ENCODE measurements around the gene FHIT.

The FHIT gene

GRCh38 chr3:60754617-60755016 is 496.6 kb downstream of the FHIT start:
- Histone ChIP-seq H3K27ac (ENCODE audit: low read depth, low read length) (no peak overlapping the region), H3K9ac (ENCODE audit: low read length) (no peak overlapping the region), H3K4me3 (ENCODE audit: low read length) (no peak overlapping the region), H3K27me3 (ENCODE audit: control insufficient read depth, insufficient read depth, low read length) (no peaks in the 10 kb centered on the region), H3K36me3 (ENCODE audit: control insufficient read depth, insufficient read depth, low read length) (no peaks in the 10 kb centered on the region), H3K4me1 (ENCODE audit: control insufficient read depth, insufficient read depth, low read length) (no peaks in the 10 kb centered on the region)

GRCh38 chr3:60752809-60753208 is 498.4 kb downstream of the FHIT start:
- Histone ChIP-seq H3K36me3 (ENCODE audit: control insufficient read depth, insufficient read depth, low read length) (no peaks in the 10 kb centered on the region), H3K27ac (ENCODE audit: low read depth, low read length) (no peak overlapping the region), H3K9ac (ENCODE audit: low read length) (no peak overlapping the region), H3K4me3 (ENCODE audit: low read length) (no peak overlapping the region), H3K27me3 (ENCODE audit: control insufficient read depth, insufficient read depth, low read length) (no peaks in the 10 kb centered on the region), H3K4me1 (ENCODE audit: control insufficient read depth, insufficient read depth, low read length) (no peaks in the 10 kb centered on the region)

- no peaks in the 10 kb centered on the region for H3K36me3 ChIP-seq (ENCODE audit: control insufficient read depth, insufficient read depth, low read length)
- H3K27ac ChIP-seq (ENCODE audit: low read depth, low read length) = no peak overlapping the region
- no peak overlapping the region for H3K4me3 ChIP-seq (ENCODE audit: low read length)
- no peaks in the 10 kb centered on the region for H3K4me1 ChIP-seq (ENCODE audit: control insufficient read depth, insufficient read depth, low read length)
- H3K27me3 ChIP-seq (ENCODE audit: control insufficient read depth, insufficient read depth, low read length) = no peaks in the 10 kb centered on the region
- no peak overlapping the region for H3K9ac ChIP-seq (ENCODE audit: low read length)
Observed at GRCh38 chr3:60746695-60747416, 504.4 kb downstream of the FHIT start.

DNA sequence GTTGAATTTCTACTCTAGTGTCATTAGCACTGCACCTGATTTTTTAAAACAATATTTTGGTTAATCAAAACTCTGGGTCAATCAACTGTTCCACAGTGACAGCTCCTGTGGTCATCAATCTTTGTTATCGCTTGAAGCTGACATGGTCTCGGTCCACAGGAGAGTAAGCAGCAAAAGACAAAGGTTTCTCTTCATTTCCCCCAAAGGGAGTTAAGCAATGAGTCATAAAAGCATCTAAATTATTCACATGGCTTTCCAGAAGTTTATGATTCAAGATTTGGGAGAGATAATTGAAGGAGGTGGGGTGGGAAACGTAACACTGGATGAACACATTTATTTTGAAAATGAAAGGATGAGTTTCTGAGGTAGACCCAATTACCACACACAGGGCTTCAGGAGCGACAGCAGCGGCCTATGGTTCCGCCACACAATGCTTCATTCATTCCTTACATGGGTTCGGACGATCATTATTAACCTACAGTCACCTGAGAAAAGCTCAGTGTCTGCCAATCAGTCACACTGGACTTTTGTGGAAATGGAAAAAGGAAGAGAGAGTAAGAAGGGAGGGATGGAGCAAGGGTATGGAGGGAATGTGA is 505.1 kb downstream of the FHIT start:
- H3K4me1 ChIP-seq (ENCODE audit: control insufficient read depth, insufficient read depth, low read length) = no peaks in the 10 kb centered on the region
- no peaks in the 10 kb centered on the region for H3K27me3 ChIP-seq (ENCODE audit: control insufficient read depth, insufficient read depth, low read length)
- no peak overlapping the region for H3K4me3 ChIP-seq (ENCODE audit: low read length)
- H3K27ac ChIP-seq (ENCODE audit: low read depth, low read length) = no peak overlapping the region
- no peaks in the 10 kb centered on the region for H3K36me3 ChIP-seq (ENCODE audit: control insufficient read depth, insufficient read depth, low read length)
- no peak overlapping the region for H3K9ac ChIP-seq (ENCODE audit: low read length)

DNA sequence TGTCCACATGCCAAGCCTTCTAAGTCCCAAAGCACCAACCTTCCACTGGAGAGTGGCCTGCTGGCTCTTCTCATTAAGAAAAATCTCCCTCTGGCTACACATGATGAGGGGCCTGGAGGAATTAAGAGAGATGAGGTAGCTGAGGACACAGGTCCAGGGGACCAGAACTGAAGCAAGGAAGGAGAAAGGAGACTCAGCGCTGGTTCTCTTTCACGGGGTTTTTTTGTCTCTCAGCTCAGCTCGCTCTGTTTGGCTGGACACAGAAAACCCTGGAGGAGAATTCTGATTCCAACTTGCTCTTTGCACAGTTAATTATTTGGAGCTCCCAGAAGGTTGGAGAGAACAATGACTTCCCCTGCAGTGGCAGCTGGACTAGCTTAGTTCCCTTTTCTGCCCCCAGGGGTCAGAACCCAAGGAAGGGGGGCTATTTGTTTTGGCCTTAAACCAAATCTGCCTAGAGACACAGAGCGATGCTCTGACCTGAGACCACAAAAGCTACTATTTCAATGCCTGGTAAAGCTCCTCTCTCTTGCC is 507.6 kb downstream of the FHIT start:
- no peak overlapping the region for H3K9ac ChIP-seq (ENCODE audit: low read length)

DNA sequence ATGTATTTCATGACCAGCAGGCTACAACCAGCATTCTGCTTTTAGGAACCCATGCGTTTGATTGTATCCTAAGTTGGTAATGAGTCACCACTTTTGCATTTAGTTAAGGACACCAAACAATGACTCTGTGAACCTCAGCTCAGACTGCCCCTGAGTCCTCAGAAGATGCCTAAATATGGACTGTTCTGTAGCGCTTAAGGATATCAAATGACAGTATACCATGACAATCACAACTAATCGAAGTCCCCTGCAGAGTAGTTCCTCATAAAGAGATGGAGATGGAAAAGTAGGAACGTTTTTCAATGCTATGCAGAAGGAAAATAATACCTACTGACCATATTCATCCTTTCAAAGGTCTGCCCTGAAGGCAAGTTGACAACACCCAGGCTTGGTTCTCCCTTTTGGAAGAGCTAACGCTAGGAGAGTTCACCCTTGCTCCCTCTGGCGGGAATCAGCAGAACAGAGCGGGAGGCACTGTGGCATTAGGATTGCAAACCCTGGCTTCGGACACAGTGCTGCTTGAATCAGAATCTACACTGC is 508.6 kb downstream of the FHIT start:
- Histone ChIP-seq H3K27ac (ENCODE audit: low read depth, low read length) (no peak overlapping the region), H3K36me3 (ENCODE audit: control insufficient read depth, insufficient read depth, low read length) (no peaks in the 10 kb centered on the region), H3K4me1 (ENCODE audit: control insufficient read depth, insufficient read depth, low read length) (no peaks in the 10 kb centered on the region), H3K9ac (ENCODE audit: low read length) (no peak overlapping the region), H3K27me3 (ENCODE audit: control insufficient read depth, insufficient read depth, low read length) (no peaks in the 10 kb centered on the region), H3K4me3 (ENCODE audit: low read length) (no peak overlapping the region)

More for the DNA sequence above, 507.6 kb downstream of the FHIT start:
- Histone ChIP-seq H3K4me3 (ENCODE audit: low read length) (no peak overlapping the region), H3K27ac (ENCODE audit: low read depth, low read length) (no peak overlapping the region), H3K36me3 (ENCODE audit: control insufficient read depth, insufficient read depth, low read length) (no peaks in the 10 kb centered on the region), H3K4me1 (ENCODE audit: control insufficient read depth, insufficient read depth, low read length) (no peaks in the 10 kb centered on the region), H3K27me3 (ENCODE audit: control insufficient read depth, insufficient read depth, low read length) (no peaks in the 10 kb centered on the region)

- H3K9ac ChIP-seq (ENCODE audit: low read length) = no peak overlapping the region
Observed at GRCh38 chr3:60737633-60738399, 513.4 kb downstream of the FHIT start.

DNA sequence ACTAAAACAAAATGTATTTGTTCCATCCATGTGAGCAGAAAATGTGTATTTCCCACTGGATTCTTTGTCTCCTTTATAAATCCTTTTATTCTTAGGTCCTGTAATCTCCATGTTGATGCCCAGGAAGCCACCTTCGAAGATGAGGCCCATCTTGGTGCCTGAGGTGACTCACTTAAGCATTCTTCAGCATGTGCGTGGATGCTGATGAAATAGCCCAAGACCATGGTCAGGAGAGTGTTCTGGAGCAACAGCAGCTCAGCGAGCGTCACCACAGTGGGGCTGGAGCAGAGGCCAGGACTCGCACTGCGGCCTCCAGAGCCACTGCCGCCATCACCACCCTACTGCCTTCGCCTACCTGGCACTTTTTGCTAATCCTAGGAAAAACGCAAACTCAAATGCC is 520.9 kb downstream of the FHIT start:
- Histone ChIP-seq H3K27me3 (ENCODE audit: control insufficient read depth, insufficient read depth, low read length) (no peaks in the 10 kb centered on the region), H3K36me3 (ENCODE audit: control insufficient read depth, insufficient read depth, low read length) (no peaks in the 10 kb centered on the region), H3K4me3 (ENCODE audit: low read length) (no peak overlapping the region), H3K4me1 (ENCODE audit: control insufficient read depth, insufficient read depth, low read length) (no peaks in the 10 kb centered on the region), H3K27ac (ENCODE audit: low read depth, low read length) (no peak overlapping the region), H3K9ac (ENCODE audit: low read length) (no peak overlapping the region)

More at GRCh38 chr3:60737633-60738399, 513.4 kb downstream of the FHIT start:
- Histone ChIP-seq H3K27ac (ENCODE audit: low read depth, low read length) (no peak overlapping the region), H3K36me3 (ENCODE audit: control insufficient read depth, insufficient read depth, low read length) (no peaks in the 10 kb centered on the region), H3K27me3 (ENCODE audit: control insufficient read depth, insufficient read depth, low read length) (no peaks in the 10 kb centered on the region), H3K4me1 (ENCODE audit: control insufficient read depth, insufficient read depth, low read length) (no peaks in the 10 kb centered on the region), H3K4me3 (ENCODE audit: low read length) (no peak overlapping the region)

- no peaks in the 10 kb centered on the region for H3K27me3 ChIP-seq (ENCODE audit: control insufficient read depth, insufficient read depth, low read length)
- H3K4me1 ChIP-seq (ENCODE audit: control insufficient read depth, insufficient read depth, low read length) = no peaks in the 10 kb centered on the region
- H3K4me3 ChIP-seq (ENCODE audit: low read length) = no peak overlapping the region
- H3K27ac ChIP-seq (ENCODE audit: low read depth, low read length) = no peak overlapping the region
- no peaks in the 10 kb centered on the region for H3K36me3 ChIP-seq (ENCODE audit: control insufficient read depth, insufficient read depth, low read length)
- H3K9ac ChIP-seq (ENCODE audit: low read length) = no peak overlapping the region
Observed at GRCh38 chr3:60729056-60729455, 522.2 kb downstream of the FHIT start.

GRCh38 chr3:60728006-60728405 is 523.2 kb downstream of the FHIT start:
- H3K27me3 ChIP-seq (ENCODE audit: control insufficient read depth, insufficient read depth, low read length) = no peaks in the 10 kb centered on the region

DNA sequence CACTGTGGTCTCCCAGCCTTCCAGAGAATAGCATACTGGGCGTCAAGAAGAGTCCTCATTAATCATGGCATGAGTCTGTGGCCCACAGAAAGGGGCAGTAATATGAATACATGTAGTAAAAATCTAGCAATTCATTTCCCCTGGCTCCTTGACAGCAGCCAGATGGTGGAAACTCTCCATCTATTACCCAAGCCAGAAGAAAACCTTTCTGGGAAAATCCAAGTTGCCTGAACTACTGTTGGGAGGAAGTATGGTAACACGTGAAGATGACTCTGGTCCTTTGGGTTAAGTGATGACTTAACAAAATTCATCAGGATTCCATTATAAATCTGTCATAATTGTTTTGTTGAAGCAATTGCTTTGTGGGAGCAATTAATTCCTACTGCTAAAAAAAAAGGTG is 530.5 kb downstream of the FHIT start:
- H3K4me3 ChIP-seq (ENCODE audit: low read length) = no peak overlapping the region
- no peak overlapping the region for H3K9ac ChIP-seq (ENCODE audit: low read length)
- H3K27ac ChIP-seq (ENCODE audit: low read depth, low read length) = no peak overlapping the region
- H3K27me3 ChIP-seq (ENCODE audit: control insufficient read depth, insufficient read depth, low read length) = no peaks in the 10 kb centered on the region
- no peaks in the 10 kb centered on the region for H3K4me1 ChIP-seq (ENCODE audit: control insufficient read depth, insufficient read depth, low read length)
- H3K36me3 ChIP-seq (ENCODE audit: control insufficient read depth, insufficient read depth, low read length) = no peaks in the 10 kb centered on the region

More at GRCh38 chr3:60728006-60728405, 523.2 kb downstream of the FHIT start:
- Histone ChIP-seq H3K4me3 (ENCODE audit: low read length) (no peak overlapping the region), H3K4me1 (ENCODE audit: control insufficient read depth, insufficient read depth, low read length) (no peaks in the 10 kb centered on the region), H3K9ac (ENCODE audit: low read length) (no peak overlapping the region), H3K27ac (ENCODE audit: low read depth, low read length) (no peak overlapping the region), H3K36me3 (ENCODE audit: control insufficient read depth, insufficient read depth, low read length) (no peaks in the 10 kb centered on the region)

DNA sequence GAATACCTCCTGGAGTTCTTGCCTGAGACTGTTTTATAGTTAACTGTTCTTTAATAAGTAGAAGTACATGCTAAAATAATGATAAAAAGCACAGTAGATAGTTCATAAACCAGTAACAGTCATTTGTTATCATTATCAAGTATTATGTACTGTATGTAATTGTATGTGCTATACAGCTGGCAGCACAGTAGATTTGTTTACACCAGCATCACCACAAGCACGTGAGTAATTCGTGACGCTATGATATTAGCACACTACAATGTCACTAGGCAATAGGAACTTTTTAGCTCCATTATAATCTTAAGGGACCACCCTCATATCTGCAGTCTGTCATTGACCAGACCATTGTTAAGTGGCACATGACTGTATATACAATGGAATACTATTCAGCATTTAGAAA is 534.7 kb downstream of the FHIT start:
- Histone ChIP-seq H3K27me3 (ENCODE audit: control insufficient read depth, insufficient read depth, low read length) (no peaks in the 10 kb centered on the region), H3K4me1 (ENCODE audit: control insufficient read depth, insufficient read depth, low read length) (no peaks in the 10 kb centered on the region), H3K27ac (ENCODE audit: low read depth, low read length) (no peak overlapping the region), H3K9ac (ENCODE audit: low read length) (no peak overlapping the region), H3K36me3 (ENCODE audit: control insufficient read depth, insufficient read depth, low read length) (no peaks in the 10 kb centered on the region), H3K4me3 (ENCODE audit: low read length) (no peak overlapping the region)

All from rectal smooth muscle tissue (tissue), 1 donor.